ENCODE data around the gene OSBPL7. TPM values are rescaled to one million over a fixed set of nuclear protein-coding genes. Genes with fewer than 3 reads are reported as not detected.

Gene OSBPL7
- total and polyA plus RNA-seq, 2 of the 13 experiments (the other 11 are each of a cell fraction or from before 2014, with no cell fraction given): 4.7 to 6.6 TPM

- TF ChIP-seq FOXO4 (CRISPR knock-in tag; conservative IDR thresholded peaks at IDR 0.05) (0 out of 2 replicates have a peak, but pooled peaks have one; percentile 89), HMG20A (CRISPR knock-in tag; IDR thresholded peaks at IDR 0.05; ENCODE audit: borderline replicate concordance) (no peak; the same call in 1 of the 2 replicates), CHCHD3 (CRISPR knock-in tag; IDR thresholded peaks at IDR 0.05) (0 out of 2 replicates have a peak, but pooled peaks have one; percentile 31), BATF2 (CRISPR knock-in tag; IDR thresholded peaks at IDR 0.05) (no peak), ZNF33B (CRISPR knock-in tag; IDR thresholded peaks at IDR 0.05) (peak; percentile 80), KAT7 (CRISPR knock-in tag; IDR thresholded peaks at IDR 0.05; ENCODE audit: borderline replicate concordance) (peak; percentile 83), LBX2 (CRISPR knock-in tag; IDR thresholded peaks at IDR 0.05; ENCODE audit: borderline replicate concordance) (no peak; the same call in 1 of the 2 replicates), HNRNPH1 (optimal IDR thresholded peaks at IDR 0.05; ENCODE audit: low read depth, low read length) (peak; percentile 72), ARID5B (CRISPR knock-in tag; IDR thresholded peaks at IDR 0.05) (peak; percentile 58), CAMTA2 (CRISPR knock-in tag; IDR thresholded peaks at IDR 0.05; ENCODE audit: borderline replicate concordance) (no peak), MBD4 (IDR thresholded peaks at IDR 0.05; ENCODE audit: borderline replicate concordance, low read length) (no peak), ZNF546 (CRISPR knock-in tag; conservative IDR thresholded peaks at IDR 0.05) (0 out of 2 replicates have a peak, but pooled peaks have one; percentile 40), POGK (CRISPR knock-in tag; conservative IDR thresholded peaks at IDR 0.05) (peak; percentile 60), PHF21A (CRISPR knock-in tag; IDR thresholded peaks at IDR 0.05) (peak; percentile 73; the same call in 1 of the 2 replicates), PTBP1 (IDR thresholded peaks at IDR 0.05; ENCODE audit: low read depth, low read length, poor library complexity, severe bottlenecking) (no peak), ZFP36L1 (CRISPR knock-in tag; IDR thresholded peaks at IDR 0.05) (peak; percentile 60; the same call in 1 of the 2 replicates), ZFAT (CRISPR knock-in tag; conservative IDR thresholded peaks at IDR 0.05) (no peak)
These were observed 19.3 kb upstream of the OSBPL7 start, which contains the start of gene SCRN2 (continued) for GRCh38 chr17:47840742-47841487.

All from HepG2 (cell line).